Stimulated activated CD4-positive, alpha-beta T cell treated with anti-CD3 and anti-CD28 coated beads, TNF-alpha, amount 100 ng/mL, for 24 hours (primary cell): Measurements from ENCODE around the gene CD101.
A peak's percentile ranks its signal among the peaks of the same experiment; 100 is the strongest.

Experiments
- DNase-seq, 3 experiments: peaks; one replicate each; pipeline ENCODE4 v3.0.0-alpha.2; 2020; ENCODE audit warnings: low read depth in 3 of 3

The CD101 gene

GRCh38 chr1:116984406-116985160 is 17.0 kb upstream of the CD101 start:
- no peak for DNase-seq

GRCh38 chr1:116986421-116987255 is 14.9 kb upstream of the CD101 start:
- DNase-seq, result peak in 1 of 3 experiments; percentile 20

- peak; percentile 40 to 61 (median 54) for DNase-seq
Measured at GRCh38 chr1:116987256-116987555, 14.4 kb upstream of the CD101 start.

- DNase-seq, result no peak
Measured at GRCh38 chr1:116988248-116988647, 13.3 kb upstream of the CD101 start.

- DNase-seq, result no peak
Measured at GRCh38 chr1:116988908-116989307, 12.7 kb upstream of the CD101 start.

GRCh38 chr1:116989835-116990234 is 11.7 kb upstream of the CD101 start:
- no peak for DNase-seq

- DNase-seq, result no peak
Measured at GRCh38 chr1:116990612-116991151, 10.9 kb upstream of the CD101 start.

GRCh38 chr1:116991171-116991845 is 10.3 kb upstream of the CD101 start:
- DNase-seq, result no peak

- no peak for DNase-seq
Measured at GRCh38 chr1:116991918-116992317, 9.6 kb upstream of the CD101 start.

GRCh38 chr1:116993286-116993685 is 8.3 kb upstream of the CD101 start:
- DNase-seq, result no peak

- DNase-seq, result no peak
Measured at GRCh38 chr1:116994411-116994810, 7.1 kb upstream of the CD101 start.

- no peak for DNase-seq
Measured at GRCh38 chr1:116997066-116997465, 4.5 kb upstream of the CD101 start.

GRCh38 chr1:116997636-116998035 is 3.9 kb upstream of the CD101 start:
- no peak for DNase-seq

GRCh38 chr1:116999596-116999995 is 2.0 kb upstream of the CD101 start:
- DNase-seq, result no peak

- no peak for DNase-seq
Measured at GRCh38 chr1:117000142-117000541, 1.4 kb upstream of the CD101 start.

GRCh38 chr1:117003223-117003875 is 1.8 kb downstream of the CD101 start:
- DNase-seq, result no peak

GRCh38 chr1:117007719-117008013 is 6.1 kb downstream of the CD101 start:
- no peak for DNase-seq

GRCh38 chr1:117008656-117009055 is 7.1 kb downstream of the CD101 start:
- DNase-seq, result no peak

GRCh38 chr1:117009132-117009531 is 7.6 kb downstream of the CD101 start:
- no peak for DNase-seq

GRCh38 chr1:117010310-117010969 is 8.9 kb downstream of the CD101 start:
- no peak for DNase-seq

- no peak for DNase-seq
Measured at GRCh38 chr1:117011334-117011733, 9.8 kb downstream of the CD101 start.
